AG20443 (cell line): ENCODE measurements around the gene STXBP2.
A peak's percentile ranks its signal among the peaks of the same experiment; 100 is the strongest.

Experiments used
- DNase-seq: peaks from one replicate; pipeline ENCODE4 v3.0.0; 2012; ENCODE audit warnings: low spot score, mixed read lengths

STXBP2 gene

DNA sequence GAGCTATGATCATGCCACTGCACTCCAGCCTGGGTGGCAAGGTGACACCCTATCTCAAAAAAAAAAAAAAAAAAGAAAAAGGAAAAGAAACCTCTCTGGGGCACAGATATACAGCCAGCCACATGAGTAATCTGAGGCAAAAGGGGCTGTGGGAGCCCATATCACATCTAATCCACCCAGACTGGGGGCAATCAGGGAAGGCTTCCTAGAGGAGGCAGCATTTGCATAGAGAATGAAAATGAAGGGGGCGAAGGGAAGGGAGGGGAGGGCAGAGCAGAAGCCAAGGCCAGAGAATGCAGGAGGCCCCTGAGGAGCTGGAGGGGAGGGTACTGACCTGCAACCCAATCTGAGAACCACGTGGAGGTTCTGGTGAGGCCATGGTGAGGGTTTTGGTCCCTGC lies 13.2 kb downstream of the STXBP2 start:
- no peak for DNase-seq

DNA sequence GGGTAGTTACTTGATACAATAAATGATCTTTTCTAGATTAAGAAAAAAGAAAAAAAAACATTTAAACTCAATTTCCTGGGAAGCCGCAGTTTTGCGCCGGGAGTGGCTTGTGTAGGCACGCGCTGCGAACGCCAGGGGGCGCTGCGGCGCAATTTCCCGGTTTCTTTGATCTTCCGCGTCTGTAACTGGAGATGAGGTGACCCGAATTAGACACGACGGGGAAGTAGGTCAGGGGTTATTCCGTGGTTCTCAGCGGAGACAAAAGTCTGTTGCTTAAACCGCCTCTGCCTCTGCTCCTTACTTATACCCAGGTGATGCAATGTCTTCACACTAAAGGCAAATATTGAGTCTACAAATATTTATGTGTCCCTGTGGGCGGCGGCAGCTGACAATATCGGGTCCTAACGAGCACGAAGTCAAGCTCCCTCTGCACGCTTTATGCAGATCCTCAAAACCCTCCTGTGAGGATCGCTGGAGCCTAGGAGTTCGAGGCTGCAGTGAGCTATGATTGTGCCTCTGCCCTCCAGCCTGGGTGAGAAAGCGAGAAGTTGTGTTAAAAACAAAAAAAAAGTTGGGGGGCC lies 15.2 kb downstream of the STXBP2 start:
- peak; percentile 86 for DNase-seq

DNA sequence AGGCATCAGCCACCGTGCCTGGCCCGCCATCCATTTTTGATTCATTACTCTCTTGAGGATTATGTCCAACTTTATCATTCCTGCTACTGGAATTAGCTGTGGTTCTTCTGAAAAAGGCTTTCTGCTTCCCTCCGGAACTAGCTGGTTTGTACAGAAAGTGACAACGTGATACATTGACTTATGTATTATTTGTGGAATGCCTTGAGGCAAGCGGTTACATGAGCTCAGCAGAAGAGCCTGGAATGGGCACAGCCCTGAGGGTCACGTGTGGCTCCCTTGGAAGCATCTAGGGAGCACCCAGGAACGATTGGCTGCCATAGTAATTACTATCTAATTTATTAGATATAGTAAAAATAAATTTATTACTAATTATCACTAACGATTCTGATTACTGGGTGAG lies 17.5 kb downstream of the STXBP2 start:
- DNase-seq, result no peak

DNA sequence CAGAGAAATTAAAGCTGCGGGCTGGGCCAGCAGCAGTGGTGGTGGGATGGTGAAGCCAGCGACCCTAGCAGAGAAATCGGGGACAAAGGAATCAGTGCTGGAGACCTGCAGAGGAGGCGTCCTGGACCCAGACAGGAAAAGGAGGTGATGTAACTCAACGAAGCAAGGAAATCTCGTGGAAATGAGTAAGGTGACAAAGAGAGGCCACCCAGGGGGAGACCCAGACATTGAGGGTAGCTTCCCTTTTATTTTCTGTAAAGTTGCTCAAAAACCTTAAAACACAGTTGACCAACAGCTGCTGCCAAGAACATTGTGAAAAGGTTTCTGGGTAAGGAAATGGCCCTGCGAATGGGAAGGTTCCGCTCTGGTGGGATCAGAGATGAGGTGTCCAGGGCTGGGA lies 18.7 kb downstream of the STXBP2 start:
- no peak for DNase-seq

DNA sequence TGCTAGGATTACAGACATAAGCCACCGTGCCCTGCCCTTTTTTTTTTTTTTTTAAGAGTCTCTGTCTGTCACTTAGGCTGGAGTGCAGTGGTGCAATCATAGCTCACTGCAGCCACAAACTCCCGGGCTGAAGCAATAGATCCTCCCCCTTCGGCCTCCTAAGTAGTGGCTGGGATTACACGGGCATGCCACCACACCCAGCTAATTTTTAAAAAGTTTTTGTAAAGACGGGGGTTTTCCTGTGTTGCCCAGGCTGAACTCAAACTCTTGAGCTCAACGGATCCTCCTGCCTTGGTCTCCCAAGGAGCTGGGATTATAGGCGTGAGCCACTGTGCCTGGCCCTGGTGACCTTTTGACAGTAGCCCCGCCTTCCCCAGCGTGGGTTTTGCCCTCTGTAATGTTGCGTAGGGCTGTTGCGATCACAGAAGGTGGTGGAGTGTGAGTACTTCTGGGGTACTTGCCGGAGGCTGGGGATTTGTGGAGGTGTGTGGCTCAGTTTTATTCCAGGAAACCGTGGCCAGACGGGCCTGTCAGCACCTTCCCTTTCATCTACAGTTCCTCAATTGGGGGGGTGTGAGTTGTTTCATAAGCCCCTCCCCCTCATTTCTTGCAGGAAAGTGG lies 20.3 kb downstream of the STXBP2 start:
- DNase-seq, result no peak

DNA sequence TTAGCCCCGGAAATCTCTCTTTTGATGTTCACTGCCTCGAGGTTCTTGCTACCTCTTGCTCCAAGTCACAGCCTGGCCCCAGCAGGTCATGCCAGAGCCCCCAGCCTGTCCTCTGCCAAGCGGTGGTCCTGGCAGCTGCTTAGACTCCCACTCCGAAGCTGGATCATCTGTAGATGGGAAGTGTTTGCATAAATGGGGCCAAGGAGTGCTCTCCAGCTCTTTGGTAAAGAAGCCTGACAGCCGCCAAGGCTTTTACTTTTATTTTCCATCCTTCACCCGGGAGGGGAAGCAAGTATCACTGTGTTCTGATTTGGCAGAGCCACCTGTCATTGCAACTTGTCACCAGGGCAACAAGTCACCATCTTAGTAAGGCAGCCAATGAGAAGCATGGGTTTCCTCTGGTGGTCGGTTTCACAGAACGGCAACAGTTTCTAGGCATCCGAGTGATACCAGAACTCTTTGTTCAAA lies 21.3 kb downstream of the STXBP2 start:
- no peak for DNase-seq

DNA sequence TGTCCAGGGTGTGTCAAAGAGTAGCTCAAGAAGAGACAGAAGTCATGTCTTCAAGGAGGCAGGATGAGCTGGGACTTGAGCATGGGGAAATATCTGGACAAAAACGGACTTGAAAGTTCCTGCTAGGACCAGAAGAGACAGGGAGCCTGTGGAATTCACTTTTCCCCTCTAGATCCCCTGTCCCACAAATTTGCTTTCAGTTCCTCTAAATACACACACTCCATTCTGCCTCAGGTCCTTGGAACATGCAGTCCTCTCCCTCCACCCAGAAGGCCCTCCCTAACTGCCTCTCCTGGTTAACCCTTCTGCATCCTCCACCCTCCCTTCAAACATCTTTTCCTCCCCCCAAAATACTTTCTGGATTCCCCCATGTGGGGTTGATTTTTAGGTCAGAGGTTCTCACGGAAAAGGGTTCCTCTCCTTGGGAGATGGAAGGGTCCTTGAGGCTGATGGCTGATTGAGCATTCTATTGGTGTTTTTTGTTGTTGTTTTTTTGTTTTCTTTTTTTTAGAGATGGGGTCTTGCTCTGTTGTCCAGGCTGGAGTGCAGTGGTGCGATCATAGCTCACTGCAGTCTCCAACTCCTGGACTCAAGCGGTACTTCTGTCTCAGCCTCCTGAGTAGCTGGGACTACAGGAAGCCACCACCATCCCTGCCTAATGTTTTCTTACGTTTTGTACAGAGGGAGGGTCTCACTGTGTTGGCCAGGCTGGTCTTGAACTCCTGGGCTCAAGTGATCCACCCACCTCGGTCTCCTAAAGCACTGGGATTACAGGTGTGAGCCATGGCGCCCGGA lies 25.0 kb downstream of the STXBP2 start:
- DNase-seq, result no peak

DNA sequence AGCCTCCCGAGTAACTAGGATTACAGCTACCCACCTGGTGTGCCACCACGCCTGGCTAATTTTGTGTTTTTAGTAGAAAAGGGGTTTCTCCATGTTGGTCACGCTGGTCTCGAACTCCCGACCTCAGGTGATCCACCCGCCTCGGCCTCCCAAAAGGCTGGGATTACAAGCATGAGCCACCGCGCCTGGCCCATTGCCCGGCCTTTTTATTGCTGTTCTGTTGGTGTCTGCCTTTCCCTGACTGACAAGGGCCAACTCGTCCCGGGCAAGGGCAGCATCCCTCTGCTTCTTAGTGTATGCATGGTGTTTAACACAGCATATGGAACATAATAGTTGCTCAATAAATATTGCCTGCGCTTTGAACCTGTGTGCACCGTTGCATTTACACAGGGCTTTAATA lies 25.7 kb downstream of the STXBP2 start:
- no peak for DNase-seq

DNA sequence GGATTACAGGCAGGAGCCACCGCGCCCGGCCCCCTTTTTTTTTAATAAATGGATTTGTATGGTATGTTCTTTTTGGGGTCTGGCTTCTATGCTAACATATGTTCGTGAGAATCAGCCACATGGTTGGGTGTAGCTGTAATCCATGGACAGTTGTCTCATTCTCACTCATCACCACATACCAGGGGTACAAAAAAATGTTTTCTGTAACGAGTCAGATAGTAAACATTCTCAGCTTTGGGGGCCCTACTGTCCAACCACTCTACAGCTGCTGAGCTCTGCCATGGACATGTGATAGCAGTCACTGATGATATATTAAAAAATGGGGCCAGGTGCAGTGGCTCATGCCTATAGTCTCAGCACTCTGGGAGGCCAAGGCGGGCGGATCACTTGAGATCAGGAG lies 26.8 kb downstream of the STXBP2 start:
- no peak for DNase-seq

DNA sequence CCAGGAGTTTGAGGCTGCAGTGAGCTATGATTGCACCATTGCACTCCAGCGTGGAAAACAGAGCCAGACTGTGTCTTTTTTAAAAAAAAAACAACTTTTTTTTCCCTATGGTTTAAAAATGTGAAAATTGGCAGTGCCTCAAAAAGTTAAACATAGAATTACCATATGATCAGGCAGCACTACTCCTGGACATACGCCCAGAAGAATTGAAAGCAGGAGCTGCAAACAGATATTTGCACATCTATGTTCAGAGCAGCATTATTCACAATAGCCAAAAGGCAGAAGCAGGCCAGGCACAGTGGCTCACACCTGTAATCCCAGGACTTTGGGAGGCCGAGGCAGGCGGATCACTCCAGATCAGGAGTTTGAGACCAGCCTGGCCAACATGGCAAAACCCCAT lies 28.2 kb downstream of the STXBP2 start:
- DNase-seq, result no peak

DNA sequence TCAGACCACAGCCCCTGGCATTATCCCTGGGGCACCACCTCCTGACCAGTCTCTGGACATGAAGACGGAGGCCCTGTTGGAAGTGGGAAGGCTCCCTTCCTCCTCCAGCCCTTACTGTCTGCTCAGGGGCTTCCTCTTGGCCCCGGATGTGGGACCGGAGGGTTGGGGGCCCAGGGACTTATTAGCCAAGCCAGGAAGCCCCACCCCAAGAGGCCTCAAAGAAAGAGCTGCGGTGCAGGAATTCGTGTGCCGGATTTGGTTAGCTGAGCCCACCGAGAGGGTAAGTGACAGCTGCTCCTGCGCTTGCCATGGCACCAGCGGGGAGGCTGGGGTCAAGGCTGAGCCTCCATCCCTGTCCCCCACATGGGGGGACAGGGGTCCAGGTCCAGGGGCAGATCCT lies 31.9 kb downstream of the STXBP2 start, which contains the start of gene RETN:
RETN (plus strand) TSS at position 208 of the 400 bp plus-strand sequence. CDS start 278 bp downstream, outside the sequence.
- no peak for DNase-seq

DNA sequence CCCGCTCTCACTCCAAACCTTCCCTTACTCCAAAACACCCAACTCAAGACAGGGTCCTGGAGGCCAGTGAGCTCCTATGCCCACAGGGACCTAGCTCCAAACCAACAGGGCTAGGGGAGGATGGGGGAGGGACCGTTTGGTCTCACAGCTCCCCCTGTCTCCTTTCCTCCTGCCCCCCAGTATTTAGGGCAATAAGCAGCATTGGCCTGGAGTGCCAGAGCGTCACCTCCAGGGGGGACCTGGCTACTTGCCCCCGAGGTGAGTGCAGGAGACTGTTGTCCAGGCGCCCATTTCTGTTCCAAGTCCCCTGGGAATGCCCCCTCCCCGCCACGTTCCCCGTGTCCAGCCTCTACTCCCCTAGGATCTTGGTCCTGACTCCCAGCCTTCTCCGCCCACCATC lies 32.7 kb downstream of the STXBP2 start:
- DNase-seq, result no peak

DNA sequence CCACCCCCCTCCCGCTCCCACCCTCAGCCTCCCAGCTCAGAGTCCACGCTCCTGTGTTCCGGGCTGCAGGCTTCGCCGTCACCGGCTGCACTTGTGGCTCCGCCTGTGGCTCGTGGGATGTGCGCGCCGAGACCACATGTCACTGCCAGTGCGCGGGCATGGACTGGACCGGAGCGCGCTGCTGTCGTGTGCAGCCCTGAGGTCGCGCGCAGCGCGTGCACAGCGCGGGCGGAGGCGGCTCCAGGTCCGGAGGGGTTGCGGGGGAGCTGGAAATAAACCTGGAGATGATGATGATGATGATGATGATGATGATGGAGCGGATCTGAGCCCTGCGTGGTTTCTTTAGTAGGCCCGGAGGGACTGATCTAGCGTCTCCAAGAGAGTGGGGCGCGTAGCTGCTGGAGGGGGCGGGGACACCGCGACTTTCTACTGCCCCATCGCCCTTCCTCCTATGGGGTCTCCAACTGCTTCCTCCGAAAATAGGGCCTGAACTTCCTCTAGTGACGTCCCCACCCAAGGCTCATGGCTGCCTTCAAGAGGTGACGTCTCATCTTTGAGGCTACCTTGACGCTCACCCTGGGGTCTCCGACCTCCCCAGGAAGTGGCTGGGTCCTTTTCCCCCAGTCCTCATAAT lies 33.4 kb downstream of the STXBP2 start:
- no peak for DNase-seq

DNA sequence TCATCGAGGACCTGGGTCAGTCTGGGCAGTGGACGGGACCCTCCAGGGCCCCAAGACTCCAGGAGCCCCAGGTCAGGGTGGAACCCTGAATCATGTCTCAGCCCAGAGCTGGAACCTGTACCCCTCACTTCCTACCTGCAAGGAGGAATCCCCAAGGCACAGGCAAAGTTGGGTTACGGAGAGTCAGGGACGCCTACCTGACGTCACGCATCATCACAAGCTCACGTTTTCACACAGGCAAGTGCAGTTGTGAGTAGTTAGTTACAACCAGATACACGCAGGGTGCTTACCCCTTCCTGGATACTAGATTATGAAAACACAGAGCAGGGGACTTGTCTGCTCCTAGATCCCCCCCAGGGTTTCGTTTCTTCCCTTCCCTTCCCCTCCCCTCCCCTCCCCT lies 33.9 kb downstream of the STXBP2 start:
- DNase-seq, result no peak

DNA sequence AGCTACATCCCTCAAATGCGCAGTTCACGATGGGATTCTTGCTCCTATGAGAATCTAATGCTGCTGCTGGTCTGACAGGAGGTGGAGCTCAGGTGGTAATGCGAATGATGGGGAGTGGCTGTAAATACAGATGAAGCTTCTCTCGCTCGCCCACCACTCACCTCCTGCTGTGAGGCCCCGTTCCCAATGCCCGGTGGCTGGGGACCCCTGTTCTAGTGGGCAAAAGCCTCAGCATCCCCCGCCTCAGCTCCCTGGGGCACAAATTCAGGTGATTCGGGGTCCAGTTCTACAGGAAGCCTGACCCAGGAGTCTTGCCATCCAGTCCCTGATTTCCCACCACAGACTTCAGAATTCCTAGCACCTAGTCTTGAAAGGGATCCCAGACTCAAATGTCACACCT lies 35.6 kb downstream of the STXBP2 start:
- DNase-seq, result no peak

DNA sequence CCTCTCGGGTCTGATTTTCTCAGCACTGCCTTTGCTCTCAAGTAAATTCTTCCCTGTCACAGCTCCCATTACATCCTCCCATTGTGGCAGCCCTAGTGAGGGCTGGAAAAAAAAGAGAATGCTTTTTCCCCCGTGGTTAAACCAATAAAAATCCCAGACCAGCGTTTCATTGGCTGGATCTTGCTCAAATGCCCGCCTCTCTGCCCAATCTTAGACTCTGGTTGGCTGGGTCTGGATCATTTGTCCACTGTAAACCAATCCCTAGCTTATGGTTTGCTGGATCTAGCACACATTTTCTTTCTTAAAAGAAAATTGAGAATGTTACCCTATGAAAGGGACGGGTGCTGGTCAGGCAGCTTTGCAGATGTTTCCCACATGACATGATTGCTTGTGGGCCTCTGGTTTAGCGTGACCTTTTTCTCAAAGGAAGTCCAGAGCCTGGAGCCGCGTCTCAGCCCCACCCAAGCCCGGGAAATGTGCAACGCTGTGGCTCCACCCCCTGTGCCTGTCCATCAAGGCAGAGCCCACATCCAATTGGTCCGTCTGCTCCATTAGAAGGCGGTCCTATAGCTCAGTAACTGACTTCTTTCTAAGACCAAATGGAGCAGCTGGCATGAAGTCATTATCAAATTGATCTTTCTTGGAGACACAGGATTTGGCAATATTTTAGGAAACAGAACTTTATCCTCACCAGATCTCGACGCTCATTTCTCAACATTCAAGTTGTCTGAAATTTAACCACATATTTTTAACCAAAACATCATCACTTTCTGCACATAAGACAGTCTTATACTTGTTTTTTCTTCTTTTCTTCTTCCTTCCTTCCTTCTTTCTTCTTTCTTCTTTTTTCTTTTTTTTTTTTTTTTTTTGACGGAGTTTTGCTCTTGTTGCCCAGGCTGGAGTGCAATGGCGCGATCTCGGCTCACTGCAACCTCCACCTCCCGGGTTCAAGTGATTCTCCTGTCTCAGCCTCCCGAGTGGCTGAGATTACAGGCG lies 37.4 kb downstream of the STXBP2 start:
- peak; percentile 87 for DNase-seq

DNA sequence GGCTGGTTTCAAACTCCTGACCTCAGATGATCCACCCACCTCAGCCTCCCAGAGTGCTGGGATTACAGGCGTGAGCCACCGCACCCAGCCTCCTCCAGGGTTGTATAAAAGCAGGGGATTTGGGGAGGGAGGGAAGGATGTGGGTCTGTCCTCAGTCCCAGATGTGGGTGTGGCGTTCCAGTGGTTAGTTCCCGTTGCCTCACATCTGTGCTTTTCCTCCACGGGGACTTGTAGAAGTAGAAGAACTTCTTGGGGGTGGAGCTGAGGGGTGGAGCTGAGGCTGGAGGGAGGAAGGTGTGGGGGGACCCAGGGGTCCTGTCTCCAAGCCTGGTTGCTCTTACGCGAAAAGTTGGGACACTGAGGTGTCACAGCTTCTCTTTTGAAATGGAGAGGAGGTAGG lies 39.5 kb downstream of the STXBP2 start:
- DNase-seq, result no peak

DNA sequence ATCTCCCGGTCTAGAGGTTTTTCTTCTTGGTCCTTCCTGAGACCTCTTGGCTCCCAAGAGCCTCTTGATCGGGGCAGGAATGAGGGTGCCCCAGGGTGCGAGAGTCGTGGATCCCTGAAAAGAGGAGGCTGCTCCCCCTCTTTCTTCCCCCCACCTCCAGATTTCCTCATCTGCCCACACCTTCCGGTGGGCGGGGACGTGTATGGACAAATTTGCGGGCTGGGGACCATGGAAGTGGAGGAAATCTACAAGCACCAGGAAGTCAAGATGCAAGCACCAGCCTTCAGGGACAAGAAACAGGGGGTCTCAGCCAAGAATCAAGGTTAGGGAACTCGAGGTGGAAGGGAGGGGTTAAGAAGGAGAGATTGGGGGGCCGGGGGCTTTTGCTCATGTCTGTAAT lies 39.9 kb downstream of the STXBP2 start, which contains the start of gene MCEMP1:
MCEMP1 (plus strand) TSS at position 237 of the 400 bp plus-strand sequence; CDS start at position 268, 31 bp downstream.
- no peak for DNase-seq

DNA sequence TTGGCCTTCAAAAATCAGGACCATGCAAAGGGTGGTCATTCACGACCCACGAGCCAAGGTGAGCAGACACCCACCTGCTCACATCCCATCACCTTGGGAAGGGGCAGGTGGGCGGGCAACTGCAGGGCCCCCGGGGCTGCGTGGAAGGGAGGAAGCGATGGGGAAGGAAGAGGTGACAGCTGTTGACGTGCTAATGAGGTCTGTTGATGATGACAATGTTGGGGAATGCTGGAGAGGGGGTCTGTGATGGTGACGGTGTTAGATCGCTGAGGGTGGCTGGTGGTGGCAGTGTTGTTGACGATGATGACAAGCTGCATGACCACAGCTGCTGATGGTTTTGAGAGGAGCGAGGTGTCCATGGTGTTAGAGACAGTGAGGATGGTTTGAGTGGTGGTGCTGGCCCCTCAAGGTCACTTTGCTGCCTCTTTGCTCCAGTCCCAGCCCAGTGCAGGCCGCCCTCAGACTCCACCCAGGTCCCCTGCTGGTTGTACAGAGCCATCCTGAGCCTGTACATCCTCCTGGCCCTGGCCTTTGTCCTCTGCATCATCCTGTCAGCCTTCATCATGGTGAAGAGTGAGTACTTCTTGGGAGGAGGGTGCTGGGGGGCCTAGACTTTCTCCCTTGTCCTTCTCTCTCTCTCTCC lies 40.9 kb downstream of the STXBP2 start:
- DNase-seq, result no peak

DNA sequence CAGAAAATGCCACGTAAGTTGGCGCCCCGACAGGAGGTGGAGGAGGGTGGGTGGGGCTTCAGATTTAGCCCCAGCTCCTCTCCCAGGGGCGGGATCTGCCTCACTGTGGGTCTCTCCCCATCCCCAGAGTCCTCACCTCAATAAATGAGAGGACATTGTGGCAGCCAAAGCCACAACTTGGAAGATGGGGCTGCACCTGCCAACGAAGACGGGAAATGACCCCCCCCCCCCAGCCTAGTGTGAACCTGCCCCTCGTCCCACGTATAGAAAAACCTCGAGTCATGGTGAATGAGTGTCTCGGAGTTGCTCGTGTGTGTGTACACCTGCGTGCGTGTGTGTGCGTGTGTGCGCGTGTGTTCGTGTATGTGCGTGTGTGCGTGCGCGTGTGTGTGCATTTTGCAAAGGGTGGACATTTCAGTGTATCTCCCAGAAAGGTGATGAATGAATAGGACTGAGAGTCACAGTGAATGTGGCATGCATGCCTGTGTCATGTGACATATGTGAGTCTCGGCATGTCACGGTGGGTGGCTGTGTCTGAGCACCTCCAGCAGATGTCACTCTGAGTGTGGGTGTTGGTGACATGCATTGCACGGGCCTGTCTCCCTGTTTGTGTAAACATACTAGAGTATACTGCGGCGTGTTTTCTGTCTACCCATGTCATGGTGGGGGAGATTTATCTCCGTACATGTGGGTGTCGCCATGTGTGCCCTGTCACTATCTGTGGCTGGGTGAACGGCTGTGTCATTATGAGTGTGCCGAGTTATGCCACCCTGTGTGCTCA lies 42.3 kb downstream of the STXBP2 start:
- DNase-seq, result no peak
